IMR-90 (cell line): ENCODE measurements around the gene DCLRE1C. TPM values are rescaled to one million over a fixed set of nuclear protein-coding genes. Genes with fewer than 3 reads are reported as not detected.

Experiments used
- ATAC-seq: fragments of 200-7000 bp; cut with Tn5 transposase; 2 replicates; pipeline ENCODE4 v1.9.1; 2020; ENCODE audit warnings: low read depth, mild to moderate bottlenecking, moderate library complexity
- Bru-seq: library from RNA; stranded (reverse); fragments of 400-500 nt; gene quantifications from one replicate; lab custom pipeline; 2021; lab: Mats Ljungman, UMichigan
- BruChase-seq, 2 experiments: library from RNA; stranded (reverse); fragments of 400-500 nt; gene quantifications; one replicate each; lab custom pipeline; 2021; lab: Mats Ljungman, UMichigan
- BruUV-seq: library from RNA; stranded (reverse); fragments of 400-500 nt; replicated peaks from 2 replicates; lab custom pipeline; 2021; lab: Mats Ljungman, UMichigan
- CTCF ChIA-PET: fragments of 300-600 bp; formaldehyde crosslinking; extraction: SDS; loops from one replicate; lab custom pipeline; 2021; ENCODE audit warnings: antibody characterized with exemption; lab: Yijun Ruan, JAX
- POLR2A ChIA-PET: fragments of 300-600 bp; sonication (Branson Sonifier 250); formaldehyde crosslinking; loops from one replicate; lab custom pipeline; 2022; ENCODE audit warnings: antibody characterized with exemption; ENCODE audit not compliant: unreplicated experiment; lab: Charles Lee
- DNase-seq: peaks from one replicate; pipeline ENCODE4 v3.0.0; 2013
- H2AFZ ChIP-seq: replicated peaks from 2 replicates; pipeline ENCODE3; 2013; ENCODE audit warnings: low read length, mild to moderate bottlenecking; ENCODE audit not compliant: poor library complexity
- H2AK5ac ChIP-seq: 2 replicates; pipeline ENCODE4 v1.6.1; 2013; ENCODE audit warnings: low read depth, low read length, inconsistent platforms
- H2AK9ac ChIP-seq: replicated peaks from 2 replicates; pipeline ENCODE3; 2013; ENCODE audit warnings: mild to moderate bottlenecking, low read depth, low read length, moderate library complexity; ENCODE audit not compliant: poor library complexity
- H2BK120ac ChIP-seq: 2 replicates; pipeline ENCODE4 v1.6.1; 2013; ENCODE audit warnings: low read depth, low read length, inconsistent platforms
- H2BK15ac ChIP-seq: 3 replicates; pipeline ENCODE4 v1.6.1; 2013; ENCODE audit warnings: low read depth, low read length, inconsistent platforms
- H2BK20ac ChIP-seq: 2 replicates; pipeline ENCODE4 v1.6.1; 2013; ENCODE audit warnings: low read depth, mild to moderate bottlenecking, inconsistent platforms, low read length, moderate library complexity
- H2BK5ac ChIP-seq: 2 replicates; pipeline ENCODE4 v1.6.1; 2013; ENCODE audit warnings: mild to moderate bottlenecking, low read depth, low read length, inconsistent platforms; ENCODE audit not compliant: poor library complexity, severe bottlenecking
- H3K14ac ChIP-seq: replicated peaks from 2 replicates; pipeline ENCODE4 v1.6.1; 2013; ENCODE audit warnings: low read depth, low read length, inconsistent platforms
- H3K18ac ChIP-seq: 2 replicates; pipeline ENCODE4 v1.6.1; 2013; ENCODE audit warnings: low read depth, low read length, control low read depth
- H3K23ac ChIP-seq: 2 replicates; pipeline ENCODE4 v1.6.1; 2013; ENCODE audit warnings: low read depth, low read length, inconsistent platforms
- H3K27ac ChIP-seq: 2 replicates; pipeline ENCODE4 v1.5.1; 2013; ENCODE audit warnings: mild to moderate bottlenecking, control low read depth, low read length; ENCODE audit not compliant: insufficient read depth
- H3K27me3 ChIP-seq: 2 replicates; pipeline ENCODE4 v1.6.1; 2013; ENCODE audit warnings: low read length; ENCODE audit not compliant: control insufficient read depth, insufficient read depth
- H3K36me3 ChIP-seq: 2 replicates; pipeline ENCODE4 v1.6.1; 2013; ENCODE audit warnings: low read length, mixed read lengths; ENCODE audit not compliant: control insufficient read depth, insufficient read depth
- H3K4ac ChIP-seq: 2 replicates; pipeline ENCODE4 v1.6.1; 2013; ENCODE audit warnings: low read depth, low read length, inconsistent platforms
- H3K4me1 ChIP-seq: 2 replicates; pipeline ENCODE4 v1.6.1; 2013; ENCODE audit warnings: low read length, mixed read lengths; ENCODE audit not compliant: control insufficient read depth, insufficient read depth
- H3K4me2 ChIP-seq: 2 replicates; pipeline ENCODE4 v1.6.1; 2013; ENCODE audit warnings: low read depth, mild to moderate bottlenecking, control low read depth, low read length, moderate library complexity
- H3K4me3 ChIP-seq: 2 replicates; pipeline ENCODE4 v1.5.1; 2013; ENCODE audit warnings: low read depth, mild to moderate bottlenecking, control low read depth, low read length, moderate library complexity; ENCODE audit not compliant: insufficient read depth
- H3K56ac ChIP-seq: 2 replicates; pipeline ENCODE4 v1.6.1; 2013; ENCODE audit warnings: low read length, inconsistent platforms; ENCODE audit not compliant: insufficient read depth; ENCODE audit errors: extremely low read depth
- H3K79me1 ChIP-seq, 2 experiments: 2 replicates each; pipeline ENCODE4 v1.6.1; 2013; ENCODE audit warnings: low read length in 2 of 2, inconsistent platforms in 1 of 2, low read depth in 1 of 2
- H3K9ac ChIP-seq: 2 replicates; pipeline ENCODE4 v1.6.1; 2013; ENCODE audit warnings: low read depth, low read length, control low read depth
- H3K9me1 ChIP-seq: 2 replicates; pipeline ENCODE4 v1.6.1; 2013; ENCODE audit warnings: low read length, inconsistent platforms; ENCODE audit not compliant: insufficient read depth
- H3K9me3 ChIP-seq: 2 replicates; pipeline ENCODE4 v1.6.1; 2013; ENCODE audit warnings: low read length; ENCODE audit not compliant: control insufficient read depth, insufficient read depth
- H4K20me1 ChIP-seq: 2 replicates; pipeline ENCODE4 v1.6.1; 2013; ENCODE audit warnings: low read length, inconsistent platforms; ENCODE audit not compliant: insufficient read depth
- H4K5ac ChIP-seq: 2 replicates; pipeline ENCODE4 v1.6.1; 2013; ENCODE audit warnings: mild to moderate bottlenecking, low read depth, low read length, control low read depth
- H4K8ac ChIP-seq, 2 experiments: 2 replicates each; pipeline ENCODE4 v1.6.1; 2013; ENCODE audit warnings: low read depth in 2 of 2, low read length in 2 of 2, control low read depth in 1 of 2, inconsistent platforms in 1 of 2
- H4K91ac ChIP-seq: 2 replicates; pipeline ENCODE4 v1.6.1; 2013; ENCODE audit warnings: low read depth, low read length, inconsistent platforms; ENCODE audit not compliant: insufficient read depth
- BHLHE40 ChIP-seq: fragments of 150-350 bp; IDR thresholded peaks from 2 replicates; pipeline ENCODE4 v1.6.1; 2016; ENCODE audit warnings: mild to moderate bottlenecking, low read depth, low read length
- CEBPB ChIP-seq: IDR thresholded peaks from 2 replicates; pipeline ENCODE4 v1.6.1; 2012; ENCODE audit warnings: low read depth, low read length, improper control_type of control experiment
- FOS ChIP-seq: fragments of 150-350 bp; IDR thresholded peaks from 2 replicates; pipeline ENCODE4 v1.6.1; 2016; ENCODE audit warnings: low read depth, low read length
- MAFK ChIP-seq: IDR thresholded peaks from 2 replicates; pipeline ENCODE4 v1.6.1; 2012; ENCODE audit warnings: low read depth, low read length, improper control_type of control experiment
- MAZ ChIP-seq: IDR thresholded peaks from 2 replicates; pipeline ENCODE4 v1.6.1; 2012; ENCODE audit warnings: low read depth, mild to moderate bottlenecking, low read length, improper control_type of control experiment, moderate library complexity, borderline replicate concordance
- MXI1 ChIP-seq: IDR thresholded peaks from 2 replicates; pipeline ENCODE4 v1.6.1; 2012; ENCODE audit warnings: low read depth, mild to moderate bottlenecking, low read length, moderate library complexity, borderline replicate concordance
- POLR2A ChIP-seq: IDR thresholded peaks from 2 replicates; pipeline ENCODE4 v1.6.1; 2012; ENCODE audit warnings: mild to moderate bottlenecking, low read depth, low read length
- RCOR1 ChIP-seq: IDR thresholded peaks from 2 replicates; pipeline ENCODE4 v1.6.1; 2012; ENCODE audit warnings: mild to moderate bottlenecking, low read length, improper control_type of control experiment; ENCODE audit not compliant: insufficient replicate concordance
- RFX5 ChIP-seq: IDR thresholded peaks from 2 replicates; pipeline ENCODE4 v1.8.0; 2012; ENCODE audit warnings: low read depth, mild to moderate bottlenecking, low read length, moderate library complexity
- SMC3 ChIP-seq: fragments of 150-350 bp; IDR thresholded peaks from 2 replicates; pipeline ENCODE4 v1.6.1; 2016; ENCODE audit warnings: low read depth, mild to moderate bottlenecking, antibody characterized with exemption, low read length, moderate library complexity
- USF2 ChIP-seq: fragments of 150-350 bp; IDR thresholded peaks from 2 replicates; pipeline ENCODE4 v1.6.1; 2017; ENCODE audit warnings: mild to moderate bottlenecking, antibody characterized with exemption, low read length, low read depth
- WGBS, 2 experiments: methylation state at CpG; one replicate each; pipeline versions ENCODE4 v1.1.5 to v1.1.7; 2013; ENCODE audit warnings: missing lambda C conversion rate in 2 of 2; ENCODE audit not compliant: insufficient read length in 1 of 2; ENCODE audit errors: extremely low coverage in 2 of 2; 5-methylcytosine and 5-hydroxymethylcytosine counted together
- dilution Hi-C: fragments of 300-500 bp; cut with HindIII; formaldehyde crosslinking; loops from one replicate; pipeline ENCODE4 v1.14.3; 2018; ENCODE audit warnings: low sequenced_read_pairs; ENCODE audit not compliant: unreplicated experiment
- in situ Hi-C: fragments of 300-500 bp; cut with MboI; formaldehyde crosslinking; loops from 3 replicates; pipeline ENCODE4 v1.14.3; 2019; ENCODE audit warnings: low sequenced_read_pairs, inconsistent platforms, mixed read lengths
- intact Hi-C: fragments of 100-400 bp; cut with micrococcal nuclease; formaldehyde crosslinking; loops from 2 replicates; pipeline ENCODE4 v1.10.0; 2022
- long read RNA-seq: library from polyadenylated mRNA; unstranded; transcript quantifications from one replicate; pipeline ENCODE4 v2.0.0, GENCODE V29; 2021; ENCODE audit not compliant: unreplicated experiment
- polyA plus RNA-seq, 3 experiments: library from polyadenylated mRNA; depleted of rRNA; stranded (reverse); fragments of >200 nt; gene quantifications; 2 replicates each; pipeline ENCODE4 v1.2.3, GENCODE V29; 2012; ENCODE audit warnings: low replicate concordance in 1 of 3
- total RNA-seq: library from RNA; depleted of rRNA; stranded (reverse); fragments of >200 nt; gene quantifications from 2 replicates; pipeline ENCODE4 v1.2.3, GENCODE V29; 2012; rRNA removed
- TF ChIP-seq, protein P1 (sequence below): conservative IDR thresholded peaks from 2 replicates; pipeline ENCODE4 v1.5.1; 2012; ENCODE audit warnings: mild to moderate bottlenecking, low read depth, low read length, improper control_type of control experiment

DCLRE1C gene
- total RNA-seq, result 8.1 TPM in 2 replicates
- 2.6 and 2.9 TPM in 2 replicates for polyA plus RNA-seq (2012; rRNA removed)
- polyA plus RNA-seq (2012; cell fraction: cytosol; rRNA removed), result 0.64 and 0.77 TPM in 2 replicates
- 1.4 and 13.9 TPM in 2 replicates for polyA plus RNA-seq (2012; cell fraction: nucleus; rRNA removed; ENCODE audit: low replicate concordance)
- Bru-seq, nascent RNA, result percentile 71 among the genes with signal in this experiment
- percentile 69 among the genes with signal in this experiment for BruChase-seq, experiment 1, labeled RNA remaining after a 6-hour chase
- percentile 67 among the genes with signal in this experiment for BruChase-seq, experiment 2, labeled RNA remaining after a 2-hour chase
- long read RNA-seq, transcript DCLRE1C-209 (14 exons, 2,354 nt), result major isoform, 6 of 25 reads
- long read RNA-seq, partial matches to known transcripts, result 0 of 25 reads
- long read RNA-seq, other reads (novel, unspliced or antisense), result 15 of 25 reads

DNA sequence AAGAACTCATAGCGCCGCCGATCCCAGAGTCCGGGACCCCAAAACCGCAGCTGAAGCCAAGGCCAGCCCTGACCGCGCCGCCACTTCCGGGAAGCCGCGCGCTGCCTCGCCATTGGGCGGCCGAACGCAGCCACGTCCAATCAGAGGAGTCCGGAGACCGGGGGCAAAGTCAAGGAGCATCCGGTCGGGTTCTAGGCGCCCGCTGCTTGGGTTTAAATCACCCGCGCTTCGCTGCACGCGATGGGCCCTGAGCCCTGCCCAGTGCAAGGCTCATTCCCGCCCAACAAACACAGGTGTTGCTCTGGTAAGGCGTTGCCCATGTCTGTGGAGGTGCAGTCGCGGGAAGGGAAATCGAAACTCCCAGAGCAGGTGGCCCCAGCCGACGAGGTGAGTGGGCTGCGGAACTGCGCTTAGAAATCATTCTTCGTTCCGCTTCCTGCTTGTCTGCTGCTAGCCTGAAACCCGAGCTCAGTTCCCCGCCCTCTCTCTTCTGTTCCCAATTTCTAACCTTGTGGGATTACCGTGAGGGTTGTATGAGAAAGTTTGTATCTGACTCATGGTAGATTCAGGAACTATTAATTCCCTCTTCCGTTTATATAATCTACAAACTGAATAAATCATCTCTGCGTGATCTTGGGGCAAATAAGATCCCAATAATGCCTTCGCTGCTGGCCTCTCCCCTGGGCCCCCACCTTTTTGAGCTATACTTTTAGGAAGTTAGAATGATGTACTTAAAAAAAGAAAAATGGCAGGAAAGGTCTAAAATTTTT lies at the start of gene DCLRE1C:
Gene DCLRE1C, minus strand, starts transcription at position 96 of the 770 bp plus-strand sequence. Its CDS starts 86 bp downstream, at position 10.
- Histone ChIP-seq H2AK5ac (peak within 1 kb of the TSS; percentile 53; the same call in 1 of the 2 replicates), H3K9me1 (peaks cover 8% of the 10 kb centered on the region; the same call in 1 of the 2 replicates), H4K91ac (peak within 1 kb of the TSS; percentile 84), H4K5ac (peak within 1 kb of the TSS; percentile 16; the same call in 1 of the 2 replicates), H3K36me3 (no peaks in the 10 kb centered on the region), H2AFZ (peak within 1 kb of the TSS; percentile 99), H3K4me3 (peak within 1 kb of the TSS; percentile 51), H3K27me3 (no peaks in the 10 kb centered on the region), H3K56ac (peak within 1 kb of the TSS; percentile 55), H3K4me2 (peak within 1 kb of the TSS; percentile 90), H3K79me1 (peaks cover 30 to 45% of the 10 kb centered on the region in 2 experiments), H3K27ac (peak within 1 kb of the TSS; percentile 48), H3K4ac (peak within 1 kb of the TSS; percentile 97), H3K23ac (peak within 1 kb of the TSS; percentile 93), H2BK5ac (peak within 1 kb of the TSS; percentile 49), H3K18ac (no peak within 1 kb of the TSS), H3K9ac (peak within 1 kb of the TSS; percentile 56), H3K9me3 (no peaks in the 10 kb centered on the region), H3K14ac (peak within 1 kb of the TSS; percentile 92), H2AK9ac (peak within 1 kb of the TSS; percentile 90), H4K8ac (peak within 1 kb of the TSS; percentile 50 to 95), H2BK15ac (no peak within 1 kb of the TSS; the same call in 2 of the 3 replicates), H3K4me1 (no peaks in the 10 kb centered on the region), H2BK120ac (peak within 1 kb of the TSS; percentile 91), H4K20me1 (no peaks in the 10 kb centered on the region), H2BK20ac (peak within 1 kb of the TSS; percentile 75; the same call in 1 of the 2 replicates)
- dilution Hi-C loops (no loop called here), intact Hi-C loops (no loop called here), in situ Hi-C loops (no loop called here)
- ChIA-PET POLR2A (no interaction called here), CTCF (no interaction called here)
- 0% methylated on average over 18 of the region's 45 CpGs; no CpG with 5 or more reads in 1 of the 2 experiments for WGBS, 2 experiments
- ATAC-seq, result peak; percentile 97
- peak; percentile 91 for DNase-seq
- BruUV-seq, result no TSS peak
- peak; percentile 53; the same call in 1 of the 2 replicates for TF ChIP-seq MAZ
- no peak for TF ChIP-seq MAFK
- TF ChIP-seq SMC3, result no peak
- no peak for TF ChIP-seq CEBPB
- peak; percentile 62; the same call in 1 of the 2 replicates for TF ChIP-seq BHLHE40
- TF ChIP-seq POLR2A, result 0 out of 2 replicates have a peak, but pooled peaks have one; percentile 4
- 0 out of 2 replicates have a peak, but pooled peaks have one; percentile 67 for TF ChIP-seq MXI1
- peak; percentile 27 for TF ChIP-seq FOS
- peak; percentile 42; the same call in 1 of the 2 replicates for TF ChIP-seq USF2
- TF ChIP-seq RFX5, result no peak
- peak; percentile 34 for TF ChIP-seq RCOR1
- TF ChIP-seq, protein P1, sequence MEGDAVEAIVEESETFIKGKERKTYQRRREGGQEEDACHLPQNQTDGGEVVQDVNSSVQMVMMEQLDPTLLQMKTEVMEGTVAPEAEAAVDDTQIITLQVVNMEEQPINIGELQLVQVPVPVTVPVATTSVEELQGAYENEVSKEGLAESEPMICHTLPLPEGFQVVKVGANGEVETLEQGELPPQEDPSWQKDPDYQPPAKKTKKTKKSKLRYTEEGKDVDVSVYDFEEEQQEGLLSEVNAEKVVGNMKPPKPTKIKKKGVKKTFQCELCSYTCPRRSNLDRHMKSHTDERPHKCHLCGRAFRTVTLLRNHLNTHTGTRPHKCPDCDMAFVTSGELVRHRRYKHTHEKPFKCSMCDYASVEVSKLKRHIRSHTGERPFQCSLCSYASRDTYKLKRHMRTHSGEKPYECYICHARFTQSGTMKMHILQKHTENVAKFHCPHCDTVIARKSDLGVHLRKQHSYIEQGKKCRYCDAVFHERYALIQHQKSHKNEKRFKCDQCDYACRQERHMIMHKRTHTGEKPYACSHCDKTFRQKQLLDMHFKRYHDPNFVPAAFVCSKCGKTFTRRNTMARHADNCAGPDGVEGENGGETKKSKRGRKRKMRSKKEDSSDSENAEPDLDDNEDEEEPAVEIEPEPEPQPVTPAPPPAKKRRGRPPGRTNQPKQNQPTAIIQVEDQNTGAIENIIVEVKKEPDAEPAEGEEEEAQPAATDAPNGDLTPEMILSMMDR, result no peak
